ENCODE results near the gene PGC.

DNA sequence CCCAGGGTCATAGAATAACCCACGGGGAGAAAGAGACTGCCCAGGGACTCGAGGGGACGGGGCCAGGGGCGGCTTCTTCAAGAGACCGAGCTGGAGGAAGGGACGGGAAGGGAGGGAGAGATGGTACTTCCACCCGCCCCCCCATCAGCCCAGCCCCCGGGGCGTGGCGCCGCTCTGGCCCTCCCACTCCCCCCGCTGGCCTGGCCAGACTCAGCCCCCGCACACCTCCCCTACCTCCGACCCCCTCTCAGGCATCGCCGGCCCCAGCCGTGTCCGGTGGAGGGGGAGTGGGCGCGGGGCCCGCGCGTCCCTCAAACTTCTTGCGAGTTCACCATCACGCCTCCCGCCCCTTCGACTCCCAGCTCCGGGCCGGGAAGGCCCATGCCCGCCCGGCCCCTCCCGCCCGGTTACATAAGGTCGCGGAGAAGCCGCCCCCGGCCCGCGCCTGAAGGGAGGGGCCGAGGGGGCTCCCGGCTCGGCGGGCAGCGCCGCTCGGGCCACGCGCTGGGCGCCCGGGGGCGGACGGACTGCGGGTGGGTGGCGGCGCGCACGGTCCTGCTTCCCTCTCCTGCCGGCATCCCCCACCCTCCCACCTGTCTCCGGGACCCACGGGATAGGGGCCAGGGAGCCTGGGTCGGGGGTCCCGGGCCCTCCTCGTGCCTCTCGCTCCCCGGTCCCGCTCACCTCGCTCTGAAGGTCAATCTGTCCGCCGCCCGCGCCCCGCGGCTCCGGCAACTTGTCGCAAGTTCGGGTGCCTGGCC lies 12.4 kb downstream of the PGC start:
- TF ChIP-seq, protein P1, sequence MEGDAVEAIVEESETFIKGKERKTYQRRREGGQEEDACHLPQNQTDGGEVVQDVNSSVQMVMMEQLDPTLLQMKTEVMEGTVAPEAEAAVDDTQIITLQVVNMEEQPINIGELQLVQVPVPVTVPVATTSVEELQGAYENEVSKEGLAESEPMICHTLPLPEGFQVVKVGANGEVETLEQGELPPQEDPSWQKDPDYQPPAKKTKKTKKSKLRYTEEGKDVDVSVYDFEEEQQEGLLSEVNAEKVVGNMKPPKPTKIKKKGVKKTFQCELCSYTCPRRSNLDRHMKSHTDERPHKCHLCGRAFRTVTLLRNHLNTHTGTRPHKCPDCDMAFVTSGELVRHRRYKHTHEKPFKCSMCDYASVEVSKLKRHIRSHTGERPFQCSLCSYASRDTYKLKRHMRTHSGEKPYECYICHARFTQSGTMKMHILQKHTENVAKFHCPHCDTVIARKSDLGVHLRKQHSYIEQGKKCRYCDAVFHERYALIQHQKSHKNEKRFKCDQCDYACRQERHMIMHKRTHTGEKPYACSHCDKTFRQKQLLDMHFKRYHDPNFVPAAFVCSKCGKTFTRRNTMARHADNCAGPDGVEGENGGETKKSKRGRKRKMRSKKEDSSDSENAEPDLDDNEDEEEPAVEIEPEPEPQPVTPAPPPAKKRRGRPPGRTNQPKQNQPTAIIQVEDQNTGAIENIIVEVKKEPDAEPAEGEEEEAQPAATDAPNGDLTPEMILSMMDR (IDR thresholded peaks at IDR 0.05): no peak
- peak; percentile 56 for TF ChIP-seq POLR2A (IDR thresholded peaks at IDR 0.05)
